NT2/D1 (cell line): ENCODE measurements around the gene FRY.

ENCODE experiments used
- YY1 ChIP-seq: IDR thresholded peaks from 2 replicates; pipeline ENCODE4 v1.6.1; 2011; ENCODE audit not compliant: insufficient read length, insufficient read depth
- ZNF274 ChIP-seq: IDR thresholded peaks from 2 replicates; pipeline ENCODE4 v1.6.1; 2011; ENCODE audit warnings: mild to moderate bottlenecking, low read depth, low read length

GRCh38 chr13:32334671-32335070, 303.1 kb downstream of the FRY start:
- TF ChIP-seq YY1 (no peak), ZNF274 (no peak)
